ENCODE measurements around the gene VDR. TPM values are rescaled to one million over a fixed set of nuclear protein-coding genes. Genes with fewer than 3 reads are reported as not detected.
"Not testable (repeated sequence)": the region's sequence is repeated elsewhere in the genome, so short reads cannot be mapped to it uniquely, and the experiment has no call there.

VDR gene
- total and polyA plus RNA-seq, 2 experiments from 2014 or later, result 3.2 to 4.9 TPM

DNA sequence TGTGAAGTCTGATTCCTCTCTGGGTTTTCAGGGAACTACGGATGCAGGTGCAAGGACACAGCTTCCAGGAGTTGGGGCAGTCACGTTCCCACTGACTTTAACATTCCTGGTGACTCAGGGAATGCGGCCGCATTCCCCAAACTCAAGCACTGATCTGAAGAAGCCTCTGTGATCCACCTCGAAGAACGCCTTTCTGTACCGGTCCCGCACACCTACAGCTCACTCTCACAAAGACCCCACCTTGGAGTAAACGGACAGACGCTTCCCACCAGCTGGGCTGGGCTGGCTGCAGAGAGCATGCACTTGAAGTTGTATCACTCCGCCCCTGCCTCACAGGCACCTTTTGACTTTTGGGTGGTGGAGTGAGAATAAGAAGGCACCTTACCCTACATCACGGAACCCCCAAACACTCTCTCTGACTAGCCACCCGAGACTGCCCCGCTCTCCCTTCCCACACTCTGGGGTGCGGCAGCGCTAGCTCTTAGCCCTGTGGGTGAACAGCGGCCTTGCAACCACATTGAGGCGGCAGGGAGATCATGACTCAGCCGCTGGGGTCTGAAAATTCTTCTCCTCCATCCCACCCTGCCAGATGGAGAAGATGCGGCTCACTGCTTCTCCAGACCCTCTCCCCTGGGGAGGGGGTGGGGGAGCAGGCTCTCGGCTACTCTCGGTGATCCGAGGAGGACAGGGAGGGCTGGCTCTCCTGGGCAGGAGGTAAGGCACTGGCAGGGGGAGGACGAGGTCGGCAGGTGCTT is 61.4 kb downstream of the VDR start:
- 87% methylated on average over 22 of the region's 25 CpGs for WGBS (ENCODE audit: low lambda C conversion rate, missing lambda C conversion rate)

GRCh38 chr12:47842543-47842942 is 62.3 kb downstream of the VDR start:
- not testable (repeated sequence) for H3K4me2 ChIP-seq; H3K79me2 ChIP-seq; H3K27me3 ChIP-seq; H3K4me3 ChIP-seq; H3K27ac ChIP-seq; H3K4me1 ChIP-seq (ENCODE audit: insufficient read depth); H2AFZ ChIP-seq; DNase-seq (ENCODE audit: low spot score); H3K9me2 ChIP-seq (replicated peaks; ENCODE audit: insufficient read depth); H3K9me3 ChIP-seq (ENCODE audit: low read depth); H3K36me3 ChIP-seq (replicated peaks; ENCODE audit: insufficient read depth, low read depth); H4K20me1 ChIP-seq (ENCODE audit: insufficient read depth, poor library complexity, severe bottlenecking)
- 90% methylated on average over 11 of the region's 12 CpGs for WGBS (ENCODE audit: low lambda C conversion rate, missing lambda C conversion rate)

More for the DNA sequence above, 61.4 kb downstream of the VDR start:
- Histone ChIP-seq H3K36me3 (replicated peaks; ENCODE audit: insufficient read depth, low read depth) (no peaks in the 10 kb centered on the region), H3K9me2 (replicated peaks; ENCODE audit: insufficient read depth) (no peaks in the 10 kb centered on the region), H3K9me3 (ENCODE audit: low read depth) (no peaks in the 10 kb centered on the region), H3K4me2 (no peak overlapping the region), H4K20me1 (ENCODE audit: insufficient read depth, poor library complexity, severe bottlenecking) (no peaks in the 10 kb centered on the region), H3K27me3 (peaks cover 3% of the 10 kb centered on the region), H3K4me1 (ENCODE audit: insufficient read depth) (peaks cover 7% of the 10 kb centered on the region), H2AFZ (no peak overlapping the region), H3K79me2 (no peaks in the 10 kb centered on the region), H3K27ac (no peak overlapping the region), H3K4me3 (no peak overlapping the region)
- TF ChIP-seq EZH2phosphoT487 (IDR thresholded peaks at IDR 0.05; ENCODE audit: low read depth, severe bottlenecking, unreplicated experiment), result no peak
- TF ChIP-seq, protein P1, sequence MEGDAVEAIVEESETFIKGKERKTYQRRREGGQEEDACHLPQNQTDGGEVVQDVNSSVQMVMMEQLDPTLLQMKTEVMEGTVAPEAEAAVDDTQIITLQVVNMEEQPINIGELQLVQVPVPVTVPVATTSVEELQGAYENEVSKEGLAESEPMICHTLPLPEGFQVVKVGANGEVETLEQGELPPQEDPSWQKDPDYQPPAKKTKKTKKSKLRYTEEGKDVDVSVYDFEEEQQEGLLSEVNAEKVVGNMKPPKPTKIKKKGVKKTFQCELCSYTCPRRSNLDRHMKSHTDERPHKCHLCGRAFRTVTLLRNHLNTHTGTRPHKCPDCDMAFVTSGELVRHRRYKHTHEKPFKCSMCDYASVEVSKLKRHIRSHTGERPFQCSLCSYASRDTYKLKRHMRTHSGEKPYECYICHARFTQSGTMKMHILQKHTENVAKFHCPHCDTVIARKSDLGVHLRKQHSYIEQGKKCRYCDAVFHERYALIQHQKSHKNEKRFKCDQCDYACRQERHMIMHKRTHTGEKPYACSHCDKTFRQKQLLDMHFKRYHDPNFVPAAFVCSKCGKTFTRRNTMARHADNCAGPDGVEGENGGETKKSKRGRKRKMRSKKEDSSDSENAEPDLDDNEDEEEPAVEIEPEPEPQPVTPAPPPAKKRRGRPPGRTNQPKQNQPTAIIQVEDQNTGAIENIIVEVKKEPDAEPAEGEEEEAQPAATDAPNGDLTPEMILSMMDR (IDR thresholded peaks at IDR 0.05; ENCODE audit: poor library complexity), result no peak
- TF ChIP-seq EZH2 (IDR thresholded peaks at IDR 0.05; ENCODE audit: borderline replicate concordance), result no peak
- DNase-seq (ENCODE audit: low spot score), result no peak

GRCh38 chr12:47841910-47842309 is 62.9 kb downstream of the VDR start:
- Histone ChIP-seq H3K4me1 (ENCODE audit: insufficient read depth) (peaks cover 7% of the 10 kb centered on the region), H2AFZ (no peak overlapping the region), H3K4me2 (no peak overlapping the region), H3K4me3 (no peak overlapping the region), H3K27ac (peak overlapping the region; percentile 49), H3K79me2 (no peaks in the 10 kb centered on the region), H3K27me3 (peaks cover 3% of the 10 kb centered on the region), H3K9me3 (ENCODE audit: low read depth) (no peaks in the 10 kb centered on the region), H3K9me2 (replicated peaks; ENCODE audit: insufficient read depth) (no peaks in the 10 kb centered on the region), H3K36me3 (replicated peaks; ENCODE audit: insufficient read depth, low read depth) (no peaks in the 10 kb centered on the region), H4K20me1 (ENCODE audit: insufficient read depth, poor library complexity, severe bottlenecking) (no peaks in the 10 kb centered on the region)
- 46% methylated on average over 4 of the region's 4 CpGs for WGBS (ENCODE audit: low lambda C conversion rate, missing lambda C conversion rate)
- DNase-seq (ENCODE audit: low spot score), result peak; percentile 56
- no peak for TF ChIP-seq EZH2phosphoT487 (IDR thresholded peaks at IDR 0.05; ENCODE audit: low read depth, severe bottlenecking, unreplicated experiment)
- TF ChIP-seq EZH2 (IDR thresholded peaks at IDR 0.05; ENCODE audit: borderline replicate concordance), result no peak
- TF ChIP-seq, protein P1 (IDR thresholded peaks at IDR 0.05; ENCODE audit: poor library complexity), result no peak

GRCh38 chr12:47841501-47841900 is 63.3 kb downstream of the VDR start:
- H3K9me3 ChIP-seq (ENCODE audit: low read depth), result no peaks in the 10 kb centered on the region
- H3K4me3 ChIP-seq, result no peak overlapping the region
- H3K27ac ChIP-seq, result peak overlapping the region; percentile 49
- peaks cover 3% of the 10 kb centered on the region for H3K27me3 ChIP-seq
- H3K79me2 ChIP-seq, result no peaks in the 10 kb centered on the region
- no peaks in the 10 kb centered on the region for H3K9me2 ChIP-seq (replicated peaks; ENCODE audit: insufficient read depth)
- H3K4me2 ChIP-seq, result no peak overlapping the region
- H3K4me1 ChIP-seq (ENCODE audit: insufficient read depth), result peaks cover 7% of the 10 kb centered on the region
- no peaks in the 10 kb centered on the region for H4K20me1 ChIP-seq (ENCODE audit: insufficient read depth, poor library complexity, severe bottlenecking)
- no peaks in the 10 kb centered on the region for H3K36me3 ChIP-seq (replicated peaks; ENCODE audit: insufficient read depth, low read depth)
- 43% methylated on average over 2 of the region's 2 CpGs for WGBS (ENCODE audit: low lambda C conversion rate, missing lambda C conversion rate)
- TF ChIP-seq EZH2phosphoT487 (IDR thresholded peaks at IDR 0.05; ENCODE audit: low read depth, severe bottlenecking, unreplicated experiment), result no peak
- TF ChIP-seq, protein P1 (IDR thresholded peaks at IDR 0.05; ENCODE audit: poor library complexity), result no peak
- no peak for TF ChIP-seq EZH2 (IDR thresholded peaks at IDR 0.05; ENCODE audit: borderline replicate concordance)
- DNase-seq (ENCODE audit: low spot score), result no peak
- H2AFZ ChIP-seq, result no peak overlapping the region
